ENCODE results near the gene TPCN1. TPM values are rescaled to one million over a fixed set of nuclear protein-coding genes. Genes with fewer than 3 reads are reported as not detected.
A peak's percentile ranks its signal among the peaks of the same experiment; 100 is the strongest.

TPCN1 gene
- total RNA-seq, 4 donors from 2014 or later = 66.7 to 199 (median 112) TPM

GRCh38 chr12:113222730-113223531 is 1.7 kb downstream of the TPCN1 start:
- peaks cover 0 to 22% (median 8%) of the 10 kb centered on the region in 4 donors for H3K4me1 ChIP-seq

GRCh38 chr12:113224955-113225354 is 3.7 kb downstream of the TPCN1 start:
- no peak overlapping the region for H3K4me3 ChIP-seq
- H3K27ac ChIP-seq = no peak overlapping the region
- H3K36me3 ChIP-seq = peaks cover 0 to 33% (median 0%) of the 10 kb centered on the region in 3 donors
- no peak for DNase-seq
- no peaks in the 10 kb centered on the region for H3K27me3 ChIP-seq
- TF ChIP-seq POLR2A (IDR thresholded peaks at IDR 0.05) = no peak
- TF ChIP-seq, protein P1, sequence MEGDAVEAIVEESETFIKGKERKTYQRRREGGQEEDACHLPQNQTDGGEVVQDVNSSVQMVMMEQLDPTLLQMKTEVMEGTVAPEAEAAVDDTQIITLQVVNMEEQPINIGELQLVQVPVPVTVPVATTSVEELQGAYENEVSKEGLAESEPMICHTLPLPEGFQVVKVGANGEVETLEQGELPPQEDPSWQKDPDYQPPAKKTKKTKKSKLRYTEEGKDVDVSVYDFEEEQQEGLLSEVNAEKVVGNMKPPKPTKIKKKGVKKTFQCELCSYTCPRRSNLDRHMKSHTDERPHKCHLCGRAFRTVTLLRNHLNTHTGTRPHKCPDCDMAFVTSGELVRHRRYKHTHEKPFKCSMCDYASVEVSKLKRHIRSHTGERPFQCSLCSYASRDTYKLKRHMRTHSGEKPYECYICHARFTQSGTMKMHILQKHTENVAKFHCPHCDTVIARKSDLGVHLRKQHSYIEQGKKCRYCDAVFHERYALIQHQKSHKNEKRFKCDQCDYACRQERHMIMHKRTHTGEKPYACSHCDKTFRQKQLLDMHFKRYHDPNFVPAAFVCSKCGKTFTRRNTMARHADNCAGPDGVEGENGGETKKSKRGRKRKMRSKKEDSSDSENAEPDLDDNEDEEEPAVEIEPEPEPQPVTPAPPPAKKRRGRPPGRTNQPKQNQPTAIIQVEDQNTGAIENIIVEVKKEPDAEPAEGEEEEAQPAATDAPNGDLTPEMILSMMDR (IDR thresholded peaks at IDR 0.05) = no peak
- peaks cover 0 to 42% (median 18%) of the 10 kb centered on the region in 4 donors for H3K4me1 ChIP-seq
- H3K9me3 ChIP-seq = no peaks in the 10 kb centered on the region

More at GRCh38 chr12:113222730-113223531, 1.7 kb downstream of the TPCN1 start:
- peak; percentile 34 to 89 (median 74) for DNase-seq
- H3K27me3 ChIP-seq = no peaks in the 10 kb centered on the region
- peak overlapping the region; percentile 91 to 98 (median 96) for H3K27ac ChIP-seq
- peaks cover 0 to 15% (median 0%) of the 10 kb centered on the region in 3 donors for H3K36me3 ChIP-seq
- peak overlapping the region; percentile 70 to 97 (median 83) for H3K4me3 ChIP-seq
- TF ChIP-seq, protein P1 (IDR thresholded peaks at IDR 0.05) = peak in 1 of 6 experiments; percentile 18
- TF ChIP-seq POLR2A (IDR thresholded peaks at IDR 0.05) = no peak
- H3K9me3 ChIP-seq = no peaks in the 10 kb centered on the region

DNA sequence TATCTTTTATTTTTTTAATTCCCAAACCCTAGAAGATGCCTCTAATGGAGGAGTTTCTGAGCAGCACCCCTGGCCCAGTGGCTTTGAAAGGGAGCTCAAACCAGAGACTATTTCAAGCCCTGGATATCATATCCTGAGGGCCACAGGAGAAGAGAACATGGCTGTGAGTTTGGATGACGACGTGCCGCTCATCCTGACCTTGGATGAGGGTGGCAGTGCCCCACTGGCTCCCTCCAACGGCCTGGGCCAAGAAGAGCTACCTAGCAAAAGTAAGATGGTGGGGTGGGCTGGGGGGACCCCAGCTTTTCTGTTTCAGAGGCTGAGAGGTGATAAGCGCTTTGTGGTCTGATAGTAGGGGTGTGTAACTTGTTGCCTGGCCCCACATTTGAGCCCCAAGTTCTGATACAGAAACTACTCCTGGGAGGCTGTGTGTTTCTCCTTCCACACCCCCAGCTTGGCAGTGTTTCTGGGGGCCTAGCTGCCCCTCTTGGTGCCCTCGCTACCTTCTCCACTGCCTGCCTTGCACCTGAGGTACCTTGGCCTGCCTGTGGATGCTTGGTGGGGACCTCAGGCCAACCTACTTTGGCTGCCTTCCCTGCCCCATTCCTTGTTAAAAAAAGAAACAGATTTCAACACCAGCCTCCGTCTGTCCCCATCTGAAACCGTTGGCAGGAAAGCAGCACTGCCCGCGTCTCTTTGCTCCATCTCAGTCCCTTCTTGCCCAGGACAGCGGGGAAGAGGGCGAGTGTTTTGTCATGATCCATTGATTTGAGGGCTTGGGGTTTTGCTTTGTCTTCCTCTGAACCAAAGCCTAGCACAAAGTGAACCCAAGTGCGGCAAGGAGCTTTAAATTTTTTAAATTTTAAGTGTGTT is 5.7 kb downstream of the TPCN1 start:
- H3K9me3 ChIP-seq = no peaks in the 10 kb centered on the region
- peaks cover 0 to 54% (median 23%) of the 10 kb centered on the region in 4 donors for H3K4me1 ChIP-seq
- H3K27me3 ChIP-seq = no peaks in the 10 kb centered on the region
- H3K36me3 ChIP-seq = peaks cover 0 to 47% (median 0%) of the 10 kb centered on the region in 3 donors
- H3K27ac ChIP-seq = no peak overlapping the region
- no peak for TF ChIP-seq POLR2A (IDR thresholded peaks at IDR 0.05)
- TF ChIP-seq, protein P1 (IDR thresholded peaks at IDR 0.05) = no peak
- DNase-seq = no peak
- H3K4me3 ChIP-seq = no peak overlapping the region

DNA sequence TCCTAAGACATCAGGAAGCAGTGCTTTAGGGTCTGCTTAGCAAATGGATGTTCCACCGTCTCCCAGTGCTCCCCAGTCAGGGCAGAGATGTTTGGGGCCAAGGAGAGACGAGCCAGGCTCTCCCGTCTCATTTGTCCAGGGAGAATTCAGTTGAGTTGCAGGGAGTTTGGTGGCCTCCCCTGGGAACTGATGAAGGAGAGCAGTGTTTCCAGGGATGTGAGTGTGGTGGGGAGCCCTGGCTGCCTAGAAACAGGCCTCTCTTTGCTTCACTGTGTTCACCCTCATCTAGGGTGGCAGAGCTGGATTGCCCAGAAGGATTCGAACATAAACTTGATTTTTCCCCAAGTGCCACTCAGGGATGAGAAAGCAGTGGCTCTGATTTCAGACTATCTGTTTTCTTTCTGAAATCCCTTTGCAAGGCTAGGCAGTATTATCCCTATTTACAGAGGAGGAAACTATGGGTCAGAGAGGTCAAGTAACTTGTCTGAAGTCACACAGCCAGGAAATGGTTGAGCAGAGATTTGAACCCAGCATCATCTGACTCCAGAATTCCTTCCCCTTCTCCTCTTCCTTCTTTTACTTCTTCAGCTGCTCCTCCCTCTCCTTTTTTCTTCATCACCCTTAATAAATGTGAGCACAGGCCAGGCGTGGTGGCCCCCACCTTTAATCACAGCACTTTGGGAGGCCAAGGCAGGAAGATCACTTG is 6.6 kb downstream of the TPCN1 start:
- DNase-seq = no peak
- Histone ChIP-seq H3K9me3 (no peaks in the 10 kb centered on the region), H3K4me3 (no peak overlapping the region), H3K36me3 (peaks cover 0 to 56% (median 0%) of the 10 kb centered on the region in 3 donors), H3K4me1 (peaks cover 0 to 56% (median 25%) of the 10 kb centered on the region in 4 donors), H3K27ac (no peak overlapping the region), H3K27me3 (no peaks in the 10 kb centered on the region)
- no peak for TF ChIP-seq POLR2A (IDR thresholded peaks at IDR 0.05)
- TF ChIP-seq, protein P1 (IDR thresholded peaks at IDR 0.05) = no peak

Data from Peyer's patch (tissue), 4 donors.